H9 (cell line): ENCODE data around the gene SMARCD3. TPM values are rescaled to one million over a fixed set of nuclear protein-coding genes. Genes with fewer than 3 reads are reported as not detected.

Experiments
- DNase-seq: peaks from one replicate; pipeline ENCODE4 v3.0.0-alpha.2; 2017
- H2AFZ ChIP-seq: one replicate; pipeline ENCODE4 v1.6.1; 2013; ENCODE audit warnings: mild to moderate bottlenecking, low read length, control low read depth, moderate library complexity
- H2AK5ac ChIP-seq: 2 replicates; pipeline ENCODE4 v1.6.1; 2013; ENCODE audit warnings: low read length, control low read depth, mixed read lengths; ENCODE audit not compliant: insufficient read length
- H2BK120ac ChIP-seq: one replicate; pipeline ENCODE4 v1.6.1; 2013; ENCODE audit warnings: low read depth, mild to moderate bottlenecking, low read length, control low read depth, inconsistent platforms; ENCODE audit not compliant: poor library complexity, severe bottlenecking
- H2BK12ac ChIP-seq: 2 replicates; pipeline ENCODE4 v1.6.1; 2013; ENCODE audit warnings: low read length, control low read depth, mixed read lengths, low read depth; ENCODE audit not compliant: insufficient read length
- H2BK15ac ChIP-seq: 2 replicates; pipeline ENCODE4 v1.6.1; 2013; ENCODE audit warnings: low read depth, low read length, control low read depth
- H2BK20ac ChIP-seq: one replicate; pipeline ENCODE4 v1.6.1; 2013; ENCODE audit warnings: low read depth, mild to moderate bottlenecking, low read length, control low read depth, inconsistent platforms; ENCODE audit not compliant: poor library complexity, severe bottlenecking
- H2BK5ac ChIP-seq: 2 replicates; pipeline ENCODE4 v1.6.1; 2013; ENCODE audit warnings: low read length, control low read depth, mixed read lengths; ENCODE audit not compliant: insufficient read length
- H3K14ac ChIP-seq: 2 replicates; pipeline ENCODE4 v1.6.1; 2013; ENCODE audit warnings: low read length, control low read depth; ENCODE audit not compliant: insufficient read depth
- H3K18ac ChIP-seq: 2 replicates; pipeline ENCODE4 v1.6.1; 2013; ENCODE audit warnings: low read depth, mild to moderate bottlenecking, mixed read lengths, low read length, control low read depth; ENCODE audit not compliant: insufficient read length
- H3K23ac ChIP-seq: 2 replicates; pipeline ENCODE4 v1.6.1; 2013; ENCODE audit warnings: low read length, control low read depth, mixed read lengths, low read depth; ENCODE audit not compliant: insufficient read length
- H3K23me2 ChIP-seq: 2 replicates; pipeline ENCODE4 v1.6.1; 2013; ENCODE audit warnings: low read depth, mild to moderate bottlenecking, mixed read lengths, low read length, control low read depth; ENCODE audit not compliant: insufficient read length, poor library complexity, severe bottlenecking
- H3K27ac ChIP-seq: 2 replicates; pipeline ENCODE4 v1.5.1; 2013; ENCODE audit warnings: low read length, control low read depth, mixed read lengths, low read depth; ENCODE audit not compliant: insufficient read length
- H3K27me3 ChIP-seq: 2 replicates; pipeline ENCODE4 v1.6.1; 2013; ENCODE audit warnings: low read length, control low read depth, inconsistent platforms; ENCODE audit not compliant: insufficient read depth
- H3K4ac ChIP-seq: 2 replicates; pipeline ENCODE4 v1.6.1; 2013; ENCODE audit warnings: low read depth, mild to moderate bottlenecking, control low read depth, inconsistent platforms, low read length, moderate library complexity
- H3K4me1 ChIP-seq: 2 replicates; pipeline ENCODE4 v1.6.1; 2013; ENCODE audit warnings: low read length, control low read depth, inconsistent platforms; ENCODE audit not compliant: insufficient read depth
- H3K4me2 ChIP-seq: 2 replicates; pipeline ENCODE4 v1.6.1; 2013; ENCODE audit warnings: low read length, control low read depth, mixed read lengths; ENCODE audit not compliant: insufficient read length, insufficient read depth
- H3K56ac ChIP-seq: 2 replicates; pipeline ENCODE4 v1.6.1; 2013; ENCODE audit warnings: low read depth, mild to moderate bottlenecking, mixed read lengths, low read length, control low read depth; ENCODE audit not compliant: insufficient read length
- H3K79me1 ChIP-seq: 2 replicates; pipeline ENCODE4 v1.6.1; 2013; ENCODE audit warnings: low read depth, mild to moderate bottlenecking, moderate library complexity, low read length, control low read depth, inconsistent platforms; ENCODE audit not compliant: insufficient read depth, poor library complexity, severe bottlenecking
- H3K79me2 ChIP-seq: 2 replicates; pipeline ENCODE4 v1.6.1; 2013; ENCODE audit warnings: low read length, control low read depth, inconsistent platforms; ENCODE audit not compliant: insufficient read depth
- H3K9ac ChIP-seq: 2 replicates; pipeline ENCODE4 v1.6.1; 2013; ENCODE audit warnings: low read length, control low read depth, mixed read lengths; ENCODE audit not compliant: insufficient read length; ENCODE audit errors: extremely low read depth
- H3K9me3 ChIP-seq: one replicate; pipeline ENCODE4 v1.6.1; 2013; ENCODE audit warnings: low read depth, low read length, inconsistent platforms; ENCODE audit not compliant: control insufficient read depth
- H3T11ph ChIP-seq: one replicate; pipeline ENCODE4 v1.6.1; 2013; ENCODE audit warnings: mild to moderate bottlenecking, low read length, control low read depth, inconsistent platforms
- H4K20me1 ChIP-seq: one replicate; pipeline ENCODE4 v1.6.1; 2013; ENCODE audit not compliant: control insufficient read depth, insufficient read length, insufficient read depth
- H4K5ac ChIP-seq: 2 replicates; pipeline ENCODE4 v1.6.1; 2013; ENCODE audit warnings: low read depth, mild to moderate bottlenecking, mixed read lengths, low read length, control low read depth; ENCODE audit not compliant: insufficient read length
- H4K8ac ChIP-seq: replicated peaks from 2 replicates; pipeline ENCODE4 v1.6.1; 2013; ENCODE audit warnings: low read length, control low read depth, mixed read lengths, low read depth; ENCODE audit not compliant: insufficient read length
- H4K91ac ChIP-seq: 2 replicates; pipeline ENCODE4 v1.6.1; 2013; ENCODE audit warnings: low read depth, mild to moderate bottlenecking, moderate library complexity, mixed read lengths, low read length, control low read depth; ENCODE audit not compliant: insufficient read length
- H3K27ac Mint-ChIP-seq, 3 experiments: 2 replicates in 2 of 3; 3 replicates in 1 of 3; pipeline ENCODE4 v1.8.0; 2020 to 2021; ENCODE audit warnings: mixed read lengths in 3 of 3, mild to moderate bottlenecking in 1 of 3, moderate library complexity in 1 of 3
- H3K27me3 Mint-ChIP-seq: 2 replicates; pipeline ENCODE4 v1.8.0; 2021; ENCODE audit warnings: low read depth, mild to moderate bottlenecking, moderate library complexity, mixed read lengths
- H3K36me3 Mint-ChIP-seq, 3 experiments: 2 replicates in 2 of 3; 3 replicates in 1 of 3; pipeline ENCODE4 v1.8.0; 2020 to 2021; ENCODE audit warnings: low read depth in 3 of 3, mixed read lengths in 3 of 3; ENCODE audit not compliant: insufficient read depth in 1 of 3
- H3K4me1 Mint-ChIP-seq, 2 experiments: 2 replicates each; pipeline ENCODE4 v1.8.0; 2020; ENCODE audit warnings: mixed read lengths in 2 of 2
- H3K4me3 Mint-ChIP-seq, 2 experiments: 2 replicates in 1 of 2; 3 replicates in 1 of 2; pipeline ENCODE4 v1.8.0; 2020 to 2021; ENCODE audit warnings: mild to moderate bottlenecking in 2 of 2, mixed read lengths in 2 of 2, moderate library complexity in 1 of 2
- H3K9me3 Mint-ChIP-seq, 2 experiments: 2 replicates in 1 of 2; 3 replicates in 1 of 2; pipeline ENCODE4 v1.8.0; 2020; ENCODE audit warnings: mild to moderate bottlenecking in 2 of 2, mixed read lengths in 2 of 2, moderate library complexity in 1 of 2
- CTCF ChIP-seq: fragments of 200-600 bp; sonication (generic); conservative IDR thresholded peaks from 3 replicates; pipeline ENCODE4 v1.8.0; 2021; ENCODE audit warnings: antibody characterized with exemption, mild to moderate bottlenecking
- WGBS: extraction: QIAGEN DNeasy Blood & Tissue Kit; methylation state at CpG from one replicate; pipeline ENCODE4 v1.1.7; 2013; ENCODE audit warnings: missing lambda C conversion rate, low lambda C conversion rate, mixed read lengths; ENCODE audit not compliant: insufficient read length; ENCODE audit errors: extremely low coverage; 5-methylcytosine and 5-hydroxymethylcytosine counted together
- total RNA-seq: library from RNA; stranded (reverse); gene quantifications from 2 replicates; pipeline ENCODE4 v1.2.1, GENCODE V29; 2021

Gene SMARCD3
- total RNA-seq, 1 experiment from 2014 or later: 5.0 TPM

GRCh38 chr7:151290355-151290760 lies 41.9 kb upstream of the SMARCD3 start:
- H3K36me3 Mint-ChIP-seq: no peaks in the 10 kb centered on the region
- H2BK5ac ChIP-seq: no peak overlapping the region
- no peak overlapping the region for H3K9ac ChIP-seq
- H3K18ac ChIP-seq: no peak overlapping the region
- no peak overlapping the region for H2AK5ac ChIP-seq
- H3K27ac Mint-ChIP-seq: no peak overlapping the region
- H3K23me2 ChIP-seq: no peaks in the 10 kb centered on the region
- DNase-seq: no peak
- no peak overlapping the region for H4K8ac ChIP-seq
- no peak overlapping the region for H2BK12ac ChIP-seq
- no peak overlapping the region for H3K4me2 ChIP-seq
- no peak overlapping the region for H4K5ac ChIP-seq
- H3K9me3 ChIP-seq: no peaks in the 10 kb centered on the region
- no peak overlapping the region for H3K27ac ChIP-seq
- H4K91ac ChIP-seq: no peak overlapping the region
- no peaks in the 10 kb centered on the region for H3K4me1 Mint-ChIP-seq
- no peaks in the 10 kb centered on the region for H4K20me1 ChIP-seq
- peaks cover 42% of the 10 kb centered on the region for H3K27me3 Mint-ChIP-seq
- no peaks in the 10 kb centered on the region for H3K79me1 ChIP-seq
- H3K4me1 ChIP-seq: no peaks in the 10 kb centered on the region
- WGBS: no CpG with 5 or more reads among the region's 4 CpGs
- no peaks in the 10 kb centered on the region for H3K79me2 ChIP-seq
- H2BK20ac ChIP-seq: no peak overlapping the region
- no peak overlapping the region for H2BK120ac ChIP-seq
- H3K4me3 Mint-ChIP-seq: no peak overlapping the region
- no peaks in the 10 kb centered on the region for H3K9me3 Mint-ChIP-seq
- no peak for TF ChIP-seq CTCF
- no peak overlapping the region for H3K4ac ChIP-seq
- no peak overlapping the region for H3K14ac ChIP-seq
- H2BK15ac ChIP-seq: no peak overlapping the region
- peaks cover 2% of the 10 kb centered on the region; the same call in 1 of the 2 replicates for H3K27me3 ChIP-seq
- no peak overlapping the region for H2AFZ ChIP-seq
- H3K56ac ChIP-seq: no peak overlapping the region
- H3T11ph ChIP-seq: no peak overlapping the region
- H3K23ac ChIP-seq: no peak overlapping the region
